Stomach (tissue), 9 donors: ENCODE data around the gene ZNF418. TPM values are rescaled to one million over a fixed set of nuclear protein-coding genes. Genes with fewer than 3 reads are reported as not detected.

ENCODE experiments used
- DNase-seq, 2 donors: peaks; one replicate each; pipeline versions ENCODE4 v3.0.0 to v3.0.0-alpha.2; 2013 to 2019
- H3K27ac ChIP-seq, 5 donors: fragments of 200-600 bp in 4 of 5; sonication (generic) in 4 of 5; one replicate each; pipeline ENCODE4 v1.5.1; 2013 to 2019; ENCODE audit warnings: mild to moderate bottlenecking in 1 of 5, moderate library complexity in 1 of 5
- H3K27me3 ChIP-seq, 3 donors: fragments of 200-600 bp; sonication (generic); one replicate each; pipeline ENCODE4 v1.5.1; 2017 to 2019; ENCODE audit warnings: mixed run types in 1 of 3
- H3K36me3 ChIP-seq, 4 donors: fragments of 200-600 bp; sonication (generic); 1 replicate in 3 of 4; 2 replicates in 1 of 4; pipeline ENCODE4 v1.5.1; 2016 to 2019
- H3K4me1 ChIP-seq, 4 donors: fragments of 200-600 bp; sonication (generic); one replicate each; pipeline ENCODE4 v1.5.1; 2016 to 2019
- H3K4me3 ChIP-seq, 4 donors: fragments of 200-600 bp; sonication (generic) in 3 of 4; one replicate each; pipeline ENCODE4 v1.5.1; 2016 to 2019; ENCODE audit warnings: mild to moderate bottlenecking in 1 of 4
- H3K9me3 ChIP-seq, 4 donors: fragments of 200-600 bp; sonication (generic); one replicate each; pipeline ENCODE4 v1.5.1; 2016 to 2019
- EP300 ChIP-seq: sonication (generic); formaldehyde crosslinking; IDR thresholded peaks from one replicate; pipeline ENCODE4 v1.6.1; 2017; ENCODE audit warnings: antibody characterized with exemption
- POLR2A ChIP-seq, 4 donors: fragments of 450-650 bp; IDR thresholded peaks; one replicate each; pipeline ENCODE4 v1.6.1; 2016; ENCODE audit warnings: antibody characterized with exemption in 4 of 4, control low read depth in 2 of 4, mild to moderate bottlenecking in 1 of 4, moderate library complexity in 1 of 4
- POLR2AphosphoS5 ChIP-seq, 3 donors: sonication (generic); formaldehyde crosslinking; IDR thresholded peaks; one replicate each; pipeline ENCODE4 v1.6.1; 2016; ENCODE audit warnings: antibody characterized with exemption in 3 of 3
- WGBS, 5 donors: extraction: QIAGEN DNeasy Blood & Tissue Kit in 3 of 5; methylation state at CpG; one replicate each; pipeline versions ENCODE4 v1.1.5 to v1.1.7; 2013 to 2018; 5-methylcytosine and 5-hydroxymethylcytosine counted together
- intact Hi-C: fragments of 100-400 bp; cut with DNase I; formaldehyde crosslinking; loops from one replicate; pipeline ENCODE4 v1.15.1; 2023; ENCODE audit warnings: low total_unique reads
- polyA plus RNA-seq, 3 donors: library from polyadenylated mRNA; stranded (reverse); fragments of 200-250 nt; gene quantifications; one replicate each; pipeline ENCODE4 v1.2.3, GENCODE V29; 2013
- total RNA-seq, 5 donors: library from RNA; depleted of rRNA; stranded (reverse); fragments of >200 nt; gene quantifications; one replicate each; pipeline versions ENCODE4 v1.1.0 to v1.2.3, GENCODE V29; 2014 to 2016
- TF ChIP-seq, protein P1 (sequence below), 7 experiments: fragments of 450-650 bp in 4 of 7; fragments of 200-600 bp in 3 of 7; sonication (generic) in 3 of 7; IDR thresholded peaks; one replicate each; pipeline ENCODE4 v1.5.1; 2016 to 2019; ENCODE audit warnings: antibody characterized with exemption in 7 of 7, control low read depth in 2 of 7, mild to moderate bottlenecking in 1 of 7
- donor health status: healthy with polysubstance abuse.
- donor health status: Bipolar disorder and iron deficiency.
- donor health status: healthy.

Gene ZNF418
- total and polyA plus RNA-seq, 8 donors: 1.1 to 55.4 (median 12.5) TPM; not detected in 1

- no peak for TF ChIP-seq POLR2AphosphoS5 (IDR thresholded peaks at IDR 0.05)
- TF ChIP-seq, protein P1, sequence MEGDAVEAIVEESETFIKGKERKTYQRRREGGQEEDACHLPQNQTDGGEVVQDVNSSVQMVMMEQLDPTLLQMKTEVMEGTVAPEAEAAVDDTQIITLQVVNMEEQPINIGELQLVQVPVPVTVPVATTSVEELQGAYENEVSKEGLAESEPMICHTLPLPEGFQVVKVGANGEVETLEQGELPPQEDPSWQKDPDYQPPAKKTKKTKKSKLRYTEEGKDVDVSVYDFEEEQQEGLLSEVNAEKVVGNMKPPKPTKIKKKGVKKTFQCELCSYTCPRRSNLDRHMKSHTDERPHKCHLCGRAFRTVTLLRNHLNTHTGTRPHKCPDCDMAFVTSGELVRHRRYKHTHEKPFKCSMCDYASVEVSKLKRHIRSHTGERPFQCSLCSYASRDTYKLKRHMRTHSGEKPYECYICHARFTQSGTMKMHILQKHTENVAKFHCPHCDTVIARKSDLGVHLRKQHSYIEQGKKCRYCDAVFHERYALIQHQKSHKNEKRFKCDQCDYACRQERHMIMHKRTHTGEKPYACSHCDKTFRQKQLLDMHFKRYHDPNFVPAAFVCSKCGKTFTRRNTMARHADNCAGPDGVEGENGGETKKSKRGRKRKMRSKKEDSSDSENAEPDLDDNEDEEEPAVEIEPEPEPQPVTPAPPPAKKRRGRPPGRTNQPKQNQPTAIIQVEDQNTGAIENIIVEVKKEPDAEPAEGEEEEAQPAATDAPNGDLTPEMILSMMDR (IDR thresholded peaks at IDR 0.05): no peak
- no peak for TF ChIP-seq EP300
- no peak for TF ChIP-seq POLR2A (IDR thresholded peaks at IDR 0.05)
- no peaks in the 10 kb centered on the region for H3K27me3 ChIP-seq
- intact Hi-C loops: no loop called here
- H3K4me3 ChIP-seq: peak overlapping the region in 1 of 4 donors; percentile 96
- H3K27ac ChIP-seq: no peak overlapping the region
- peak in 1 of 2 donors; percentile 15 for DNase-seq
- peaks cover 10 to 55% (median 34%) of the 10 kb centered on the region in 4 donors for H3K9me3 ChIP-seq
- H3K36me3 ChIP-seq: peaks cover 24 to 52% (median 41%) of the 10 kb centered on the region in 4 donors
- 52 to 84% (median 62%) methylated on average over 3 of the region's 3 CpGs for WGBS, 5 donors
- H3K4me1 ChIP-seq: peaks cover 7 to 21% (median 15%) of the 10 kb centered on the region in 4 donors
These were observed 20.7 kb downstream of the ZNF418 start for GRCh38 chr19:57914531-57914930.

- no peak for DNase-seq
- intact Hi-C loops: no loop called here
- H3K27ac ChIP-seq: no peak overlapping the region
- H3K36me3 ChIP-seq: peaks cover 31 to 72% (median 66%) of the 10 kb centered on the region in 4 donors
- H3K27me3 ChIP-seq: no peaks in the 10 kb centered on the region
- no peak for TF ChIP-seq EP300
- TF ChIP-seq, protein P1 (IDR thresholded peaks at IDR 0.05): no peak
- TF ChIP-seq POLR2A (IDR thresholded peaks at IDR 0.05): no peak
- TF ChIP-seq POLR2AphosphoS5 (IDR thresholded peaks at IDR 0.05): no peak
- H3K4me3 ChIP-seq: no peak overlapping the region
- no peaks in the 10 kb centered on the region for H3K4me1 ChIP-seq
- WGBS, 5 donors: 84 to 99% (median 94%) methylated on average over 3 of the region's 3 CpGs
- peaks cover 26 to 94% (median 72%) of the 10 kb centered on the region in 4 donors for H3K9me3 ChIP-seq
These were observed 27.8 kb downstream of the ZNF418 start for GRCh38 chr19:57907394-57907793.

DNA sequence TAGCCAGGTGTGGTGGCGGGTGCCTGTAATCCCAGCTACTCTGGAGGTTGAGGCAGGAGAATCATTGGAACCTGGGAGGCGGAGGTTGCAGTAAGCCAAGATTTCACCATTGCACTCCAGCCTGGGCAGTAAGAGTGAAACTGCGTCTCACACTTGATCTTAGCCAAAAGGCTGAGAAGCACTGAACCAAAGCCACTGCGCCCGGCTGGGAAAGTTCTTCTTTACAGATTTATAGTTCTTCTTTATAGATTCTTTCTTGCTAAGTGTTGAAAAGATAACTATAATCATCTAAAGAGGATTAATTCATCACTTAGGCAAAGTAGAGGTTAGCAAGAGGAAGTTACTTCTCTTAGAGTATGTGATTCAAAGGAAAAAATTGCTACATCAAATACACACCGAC lies 29.9 kb downstream of the ZNF418 start:
- TF ChIP-seq POLR2A (IDR thresholded peaks at IDR 0.05) (no peak), POLR2AphosphoS5 (IDR thresholded peaks at IDR 0.05) (no peak), EP300 (no peak)
- TF ChIP-seq, protein P1 (IDR thresholded peaks at IDR 0.05): no peak
- Histone ChIP-seq H3K4me3 (no peak overlapping the region), H3K27me3 (no peaks in the 10 kb centered on the region), H3K4me1 (no peaks in the 10 kb centered on the region), H3K36me3 (peaks cover 12 to 62% (median 48%) of the 10 kb centered on the region in 4 donors), H3K9me3 (peaks cover 19 to 94% (median 63%) of the 10 kb centered on the region in 4 donors), H3K27ac (no peak overlapping the region)
- 92 to 97% (median 94%) methylated on average over 6 of the region's 6 CpGs for WGBS, 5 donors
- DNase-seq: no peak
- intact Hi-C loops: no loop called here

DNA sequence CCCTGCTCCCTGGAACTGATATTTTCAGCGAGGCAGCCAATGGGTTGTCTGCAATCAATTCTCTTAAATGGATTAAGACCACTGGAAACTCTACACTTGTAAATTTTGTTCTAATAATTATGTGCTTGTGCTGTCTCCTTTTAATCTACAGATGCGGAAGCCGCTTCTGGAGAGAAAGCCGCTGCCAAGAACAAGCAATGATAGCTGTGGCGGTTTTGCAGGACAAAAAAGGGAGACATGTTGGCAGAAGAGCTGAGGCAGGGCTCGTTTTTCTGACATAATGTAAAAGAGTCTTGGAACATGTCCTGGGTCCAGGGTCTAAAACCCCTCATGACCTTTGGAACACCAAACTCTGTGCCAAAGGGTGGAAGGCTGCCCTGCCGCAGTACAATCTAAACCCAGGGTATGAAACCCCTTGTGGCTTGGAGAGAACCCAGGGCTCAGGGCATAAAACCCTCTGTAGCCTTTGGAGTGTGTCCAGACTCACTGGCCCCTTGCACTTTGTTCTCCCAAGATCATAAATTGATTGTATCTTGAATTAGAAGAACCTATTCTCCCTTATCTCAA lies 31.5 kb downstream of the ZNF418 start:
- Histone ChIP-seq H3K9me3 (peaks cover 18 to 87% (median 55%) of the 10 kb centered on the region in 4 donors), H3K4me1 (no peaks in the 10 kb centered on the region), H3K4me3 (no peak overlapping the region), H3K27me3 (no peaks in the 10 kb centered on the region), H3K36me3 (peaks cover 9 to 47% (median 35%) of the 10 kb centered on the region in 4 donors), H3K27ac (no peak overlapping the region)
- no peak for TF ChIP-seq POLR2A (IDR thresholded peaks at IDR 0.05)
- no peak for TF ChIP-seq EP300
- no peak for TF ChIP-seq POLR2AphosphoS5 (IDR thresholded peaks at IDR 0.05)
- TF ChIP-seq, protein P1 (IDR thresholded peaks at IDR 0.05): no peak
- intact Hi-C loops: no loop called here
- WGBS, 5 donors: 59 to 71% (median 65%) methylated on average over 7 of the region's 7 CpGs
- DNase-seq: no peak
